Measurements from ENCODE around the gene TOX2.

Gene TOX2

GRCh38 chr20:43993560-43993959 is 78.9 kb downstream of the TOX2 start:
- ATAC-seq (ENCODE audit: low read depth), result peak; percentile 56
- DNase-seq (ENCODE audit: low spot score), result no peak
- H3K9me3 ChIP-seq (ENCODE audit: severe bottlenecking), result no peaks in the 10 kb centered on the region
- no peak overlapping the region for H3K27ac ChIP-seq (ENCODE audit: poor library complexity, severe bottlenecking)
- H3K4me1 ChIP-seq (ENCODE audit: insufficient read depth, poor library complexity, severe bottlenecking), result peaks cover 7% of the 10 kb centered on the region
- no peak for TF ChIP-seq CTCF (IDR thresholded peaks at IDR 0.05; ENCODE audit: poor library complexity, severe bottlenecking)
- no peak overlapping the region for H3K4me3 ChIP-seq (ENCODE audit: severe bottlenecking)
- H3K36me3 ChIP-seq (ENCODE audit: low read depth), result no peaks in the 10 kb centered on the region
- no peaks in the 10 kb centered on the region for H3K27me3 ChIP-seq (ENCODE audit: insufficient read depth, poor library complexity, severe bottlenecking)

- H3K36me3 ChIP-seq (ENCODE audit: low read depth), result no peaks in the 10 kb centered on the region
- H3K27me3 ChIP-seq (ENCODE audit: insufficient read depth, poor library complexity, severe bottlenecking), result no peaks in the 10 kb centered on the region
- TF ChIP-seq CTCF (IDR thresholded peaks at IDR 0.05; ENCODE audit: poor library complexity, severe bottlenecking), result no peak
- no peak overlapping the region for H3K4me3 ChIP-seq (ENCODE audit: severe bottlenecking)
- no peaks in the 10 kb centered on the region for H3K9me3 ChIP-seq (ENCODE audit: severe bottlenecking)
- peak; percentile 51; the same call in 2 of the 3 replicates for ATAC-seq (ENCODE audit: low read depth)
- peak; percentile 76 for DNase-seq (ENCODE audit: low spot score)
- no peak overlapping the region for H3K27ac ChIP-seq (ENCODE audit: poor library complexity, severe bottlenecking)
- H3K4me1 ChIP-seq (ENCODE audit: insufficient read depth, poor library complexity, severe bottlenecking), result peaks cover 7% of the 10 kb centered on the region
Measured at GRCh38 chr20:43994486-43995100, 79.9 kb downstream of the TOX2 start.

- TF ChIP-seq CTCF (IDR thresholded peaks at IDR 0.05; ENCODE audit: poor library complexity, severe bottlenecking), result no peak
- DNase-seq (ENCODE audit: low spot score), result no peak
- Histone ChIP-seq H3K4me3 (ENCODE audit: severe bottlenecking) (no peak overlapping the region), H3K4me1 (ENCODE audit: insufficient read depth, poor library complexity, severe bottlenecking) (peaks cover 7% of the 10 kb centered on the region), H3K27me3 (ENCODE audit: insufficient read depth, poor library complexity, severe bottlenecking) (no peaks in the 10 kb centered on the region), H3K9me3 (ENCODE audit: severe bottlenecking) (no peaks in the 10 kb centered on the region), H3K36me3 (ENCODE audit: low read depth) (no peaks in the 10 kb centered on the region), H3K27ac (ENCODE audit: poor library complexity, severe bottlenecking) (no peak overlapping the region)
- no peak for ATAC-seq (ENCODE audit: low read depth)
Measured at GRCh38 chr20:43995645-43996044, 81.0 kb downstream of the TOX2 start.

GRCh38 chr20:43996240-43996930 is 81.7 kb downstream of the TOX2 start:
- Histone ChIP-seq H3K4me3 (ENCODE audit: severe bottlenecking) (no peak overlapping the region), H3K9me3 (ENCODE audit: severe bottlenecking) (no peaks in the 10 kb centered on the region), H3K27ac (ENCODE audit: poor library complexity, severe bottlenecking) (no peak overlapping the region), H3K27me3 (ENCODE audit: insufficient read depth, poor library complexity, severe bottlenecking) (no peaks in the 10 kb centered on the region), H3K4me1 (ENCODE audit: insufficient read depth, poor library complexity, severe bottlenecking) (peaks cover 7% of the 10 kb centered on the region), H3K36me3 (ENCODE audit: low read depth) (no peaks in the 10 kb centered on the region)
- DNase-seq (ENCODE audit: low spot score), result no peak
- no peak for ATAC-seq (ENCODE audit: low read depth)
- TF ChIP-seq CTCF (IDR thresholded peaks at IDR 0.05; ENCODE audit: poor library complexity, severe bottlenecking), result no peak

- Histone ChIP-seq H3K4me1 (ENCODE audit: insufficient read depth, poor library complexity, severe bottlenecking) (peaks cover under 1% of the 10 kb centered on the region), H3K27ac (ENCODE audit: poor library complexity, severe bottlenecking) (no peak overlapping the region), H3K27me3 (ENCODE audit: insufficient read depth, poor library complexity, severe bottlenecking) (no peaks in the 10 kb centered on the region), H3K36me3 (ENCODE audit: low read depth) (no peaks in the 10 kb centered on the region), H3K4me3 (ENCODE audit: severe bottlenecking) (no peak overlapping the region), H3K9me3 (ENCODE audit: severe bottlenecking) (no peaks in the 10 kb centered on the region)
- ATAC-seq (ENCODE audit: low read depth), result no peak
- TF ChIP-seq CTCF (IDR thresholded peaks at IDR 0.05; ENCODE audit: poor library complexity, severe bottlenecking), result no peak
- no peak for DNase-seq (ENCODE audit: low spot score)
Measured at GRCh38 chr20:43999848-44000247, 85.2 kb downstream of the TOX2 start.
